ENCODE data around the gene OR2F2.

DNA sequence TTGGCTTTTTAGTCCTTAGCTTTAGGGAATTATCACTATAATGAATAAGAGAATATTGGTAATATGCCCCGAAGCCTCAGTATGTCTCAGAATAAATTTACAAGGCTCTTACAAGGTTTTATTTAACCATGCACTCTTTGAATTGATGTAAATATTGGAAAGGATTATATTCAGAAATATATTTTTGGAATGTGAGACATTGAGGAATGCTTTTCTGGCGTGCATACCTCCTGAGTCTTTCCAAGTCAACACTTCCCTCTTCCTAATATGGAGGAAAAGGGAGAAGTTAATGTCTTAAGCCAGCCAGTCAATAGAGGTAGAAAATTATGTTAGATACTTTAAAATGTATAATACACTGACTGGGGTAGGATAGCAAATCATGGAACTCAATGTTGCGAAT is 18.4 kb downstream of the OR2F2 start:
- TF ChIP-seq CTCF (IDR thresholded peaks at IDR 0.05; ENCODE audit: low read length) (no peak), EZH2 (optimal IDR thresholded peaks at IDR 0.05; ENCODE audit: low read depth, low read length) (no peak), EZH2phosphoT487 (IDR thresholded peaks at IDR 0.05; ENCODE audit: low read length) (no peak)

All from MM.1S (cell line).